Sigmoid colon (tissue), 7 donors: ENCODE data around the gene C1QTNF5. TPM values are rescaled to one million over a fixed set of nuclear protein-coding genes. Genes with fewer than 3 reads are reported as not detected.

Experiments used
- DNase-seq: peaks from one replicate; pipeline ENCODE4 v3.0.0-alpha.2; 2019
- H3K27ac ChIP-seq, 4 donors: fragments of 200-600 bp; sonication (generic); one replicate each; pipeline ENCODE4 v1.5.1; 2016 to 2019; ENCODE audit warnings: mild to moderate bottlenecking in 1 of 4
- H3K27me3 ChIP-seq, 3 donors: fragments of 200-600 bp; sonication (generic); one replicate each; pipeline ENCODE4 v1.5.1; 2019; ENCODE audit warnings: mild to moderate bottlenecking in 1 of 3
- H3K36me3 ChIP-seq, 4 donors: fragments of 200-600 bp; sonication (generic); one replicate each; pipeline ENCODE4 v1.5.1; 2016 to 2019
- H3K4me1 ChIP-seq, 4 donors: fragments of 200-600 bp; sonication (generic); one replicate each; pipeline ENCODE4 v1.5.1; 2017 to 2019
- H3K4me3 ChIP-seq, 4 donors: fragments of 200-600 bp; sonication (generic); one replicate each; pipeline ENCODE4 v1.5.1; 2017 to 2019; ENCODE audit warnings: mild to moderate bottlenecking in 2 of 4, moderate library complexity in 1 of 4
- H3K9me3 ChIP-seq, 4 donors: fragments of 200-600 bp in 3 of 4; sonication (generic) in 3 of 4; one replicate each; pipeline versions ENCODE4 v1.5.1 to v1.6.1; 2013 to 2019
- EP300 ChIP-seq, 4 donors: sonication (generic); formaldehyde crosslinking; IDR thresholded peaks; one replicate each; pipeline ENCODE4 v1.6.1; 2017; ENCODE audit warnings: antibody characterized with exemption in 4 of 4
- POLR2A ChIP-seq, 2 donors: fragments of 450-650 bp; IDR thresholded peaks; one replicate each; pipeline ENCODE4 v1.6.1; 2016; ENCODE audit warnings: antibody characterized with exemption in 2 of 2, mild to moderate bottlenecking in 2 of 2, moderate library complexity in 2 of 2
- POLR2AphosphoS5 ChIP-seq, 4 donors: sonication (generic); formaldehyde crosslinking; IDR thresholded peaks; one replicate each; pipeline ENCODE4 v1.6.1; 2017; ENCODE audit warnings: antibody characterized with exemption in 4 of 4
- WGBS, 2 donors: extraction: QIAGEN DNeasy Blood & Tissue Kit; methylation state at CpG; one replicate each; pipeline ENCODE4 v1.1.7; 2013; 5-methylcytosine and 5-hydroxymethylcytosine counted together
- intact Hi-C: fragments of 100-400 bp; cut with DNase I; formaldehyde crosslinking; loops from one replicate; pipeline ENCODE4 v1.15.1; 2023
- polyA plus RNA-seq, 3 donors: library from polyadenylated mRNA; stranded (reverse); fragments of 200-250 nt; gene quantifications; one replicate each; pipeline ENCODE4 v1.2.3, GENCODE V29; 2013
- total RNA-seq, 4 donors: library from RNA; depleted of rRNA; stranded (reverse); fragments of >200 nt; gene quantifications; one replicate each; pipeline ENCODE4 v1.1.0, GENCODE V29; 2016
- TF ChIP-seq, protein P1 (sequence below), 4 experiments: fragments of 450-650 bp in 3 of 4; fragments of 200-600 bp in 1 of 4; IDR thresholded peaks; one replicate each; pipeline ENCODE4 v1.5.1; 2016 to 2019; ENCODE audit warnings: antibody characterized with exemption in 4 of 4, mild to moderate bottlenecking in 3 of 4, moderate library complexity in 2 of 4
- donor health status: healthy with polysubstance abuse.
- donor health status: Bipolar disorder and iron deficiency.
- donor health status: healthy.

The C1QTNF5 gene
- total and polyA plus RNA-seq, 7 donors, result 4.9 to 35.2 (median 23.2) TPM

DNA sequence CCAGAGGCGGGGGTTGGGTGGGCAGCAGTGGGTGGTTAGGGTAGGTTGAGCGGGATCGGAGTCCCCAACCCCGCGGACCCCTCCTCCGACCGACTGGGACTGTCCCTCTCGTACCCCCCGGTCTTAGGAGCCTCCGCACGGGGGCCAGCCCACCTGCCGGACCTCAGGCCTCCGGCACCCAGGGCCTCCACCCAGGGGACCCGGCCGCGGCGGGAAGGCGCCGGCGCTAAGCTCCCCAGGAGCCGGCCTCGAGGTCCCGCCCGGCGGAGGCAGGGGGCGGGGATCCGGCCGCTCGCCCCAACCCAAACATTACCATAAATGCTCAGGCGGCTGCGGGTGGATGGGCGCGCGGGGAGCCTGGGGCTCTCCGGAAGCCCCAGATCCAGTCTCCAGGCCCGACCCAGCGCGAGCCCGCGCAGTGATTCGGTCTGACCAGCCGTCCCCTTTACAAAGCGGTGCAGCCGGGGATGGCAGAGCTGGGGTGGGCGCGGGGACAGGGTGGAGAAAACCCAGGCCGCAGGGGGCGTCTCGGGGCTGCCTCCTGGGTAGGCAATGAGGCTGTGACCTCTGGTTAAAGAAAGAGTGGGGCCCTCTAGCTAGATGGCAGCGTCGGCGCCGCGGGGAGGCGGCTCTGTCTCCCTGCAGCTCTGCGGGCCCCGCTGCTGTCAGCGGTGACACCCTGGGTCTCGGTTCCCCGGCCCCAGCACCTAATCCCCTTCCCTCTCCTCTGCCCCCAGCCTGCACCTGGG is 19.7 kb downstream of the C1QTNF5 start:
- TF ChIP-seq EP300 (IDR thresholded peaks at IDR 0.05) (no peak), POLR2AphosphoS5 (IDR thresholded peaks at IDR 0.05) (peak; percentile 79 to 94 (median 88)), POLR2A (IDR thresholded peaks at IDR 0.05) (peak; percentile 73 to 87)
- peak overlapping the region; percentile 44 to 53 (median 49) for H3K4me3 ChIP-seq
- peak; percentile 92 for DNase-seq
- peak overlapping the region; percentile 93 to 99 (median 96) for H3K27ac ChIP-seq
- WGBS, 2 donors, result 2% methylated on average over 60 of the region's 60 CpGs
- H3K27me3 ChIP-seq, result no peaks in the 10 kb centered on the region
- peaks cover 0 to 72% (median 62%) of the 10 kb centered on the region in 4 donors for H3K4me1 ChIP-seq
- H3K9me3 ChIP-seq, result no peaks in the 10 kb centered on the region
- intact Hi-C loops, result loop anchor here (2.0 kb wide), 1 partner anchor 152 kb away; the partner anchor contains the start of gene NLRX1
- H3K36me3 ChIP-seq, result no peaks in the 10 kb centered on the region

DNA sequence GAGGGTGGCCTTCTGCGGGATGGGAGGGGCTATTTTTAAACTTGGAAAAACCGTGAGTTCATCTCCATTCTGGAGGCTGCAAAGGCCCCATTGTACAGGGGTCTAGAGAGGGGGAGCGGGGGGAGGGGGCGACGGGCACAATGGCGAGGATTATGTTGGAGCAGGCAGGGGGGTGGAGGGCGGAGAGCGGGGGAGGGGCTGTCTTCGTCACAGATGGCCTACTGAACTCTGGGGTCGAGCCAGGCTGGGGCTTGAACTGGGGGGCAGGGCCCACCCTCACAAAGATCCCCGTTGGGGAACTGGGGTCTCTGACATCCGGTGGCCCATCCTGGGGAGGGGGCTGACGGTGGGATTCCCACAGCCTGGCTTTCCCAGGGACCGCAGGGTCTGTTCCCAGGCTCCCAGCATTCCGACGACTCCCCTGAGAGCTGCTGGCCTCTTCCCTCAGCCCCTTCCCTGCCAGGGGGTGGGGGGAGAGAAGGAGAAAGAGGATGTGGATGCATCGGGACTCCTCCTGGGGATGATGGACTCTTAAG is 20.4 kb downstream of the C1QTNF5 start:
- H3K36me3 ChIP-seq, result no peaks in the 10 kb centered on the region
- H3K9me3 ChIP-seq, result no peaks in the 10 kb centered on the region
- peaks cover 0 to 77% (median 65%) of the 10 kb centered on the region in 4 donors for H3K4me1 ChIP-seq
- peak overlapping the region; percentile 93 to 99 (median 96) for H3K27ac ChIP-seq
- H3K27me3 ChIP-seq, result no peaks in the 10 kb centered on the region
- WGBS, 2 donors, result 39 to 46% methylated on average over 17 of the region's 17 CpGs
- peak overlapping the region; percentile 44 to 53 (median 49) for H3K4me3 ChIP-seq
- peak; percentile 71 for DNase-seq
- intact Hi-C loops, result loop anchor here (2.0 kb wide), 1 partner anchor 152 kb away; the partner anchor contains the start of gene NLRX1
- TF ChIP-seq EP300 (IDR thresholded peaks at IDR 0.05) (no peak), POLR2A (IDR thresholded peaks at IDR 0.05) (no peak), POLR2AphosphoS5 (IDR thresholded peaks at IDR 0.05) (no peak)
- TF ChIP-seq, protein P1, sequence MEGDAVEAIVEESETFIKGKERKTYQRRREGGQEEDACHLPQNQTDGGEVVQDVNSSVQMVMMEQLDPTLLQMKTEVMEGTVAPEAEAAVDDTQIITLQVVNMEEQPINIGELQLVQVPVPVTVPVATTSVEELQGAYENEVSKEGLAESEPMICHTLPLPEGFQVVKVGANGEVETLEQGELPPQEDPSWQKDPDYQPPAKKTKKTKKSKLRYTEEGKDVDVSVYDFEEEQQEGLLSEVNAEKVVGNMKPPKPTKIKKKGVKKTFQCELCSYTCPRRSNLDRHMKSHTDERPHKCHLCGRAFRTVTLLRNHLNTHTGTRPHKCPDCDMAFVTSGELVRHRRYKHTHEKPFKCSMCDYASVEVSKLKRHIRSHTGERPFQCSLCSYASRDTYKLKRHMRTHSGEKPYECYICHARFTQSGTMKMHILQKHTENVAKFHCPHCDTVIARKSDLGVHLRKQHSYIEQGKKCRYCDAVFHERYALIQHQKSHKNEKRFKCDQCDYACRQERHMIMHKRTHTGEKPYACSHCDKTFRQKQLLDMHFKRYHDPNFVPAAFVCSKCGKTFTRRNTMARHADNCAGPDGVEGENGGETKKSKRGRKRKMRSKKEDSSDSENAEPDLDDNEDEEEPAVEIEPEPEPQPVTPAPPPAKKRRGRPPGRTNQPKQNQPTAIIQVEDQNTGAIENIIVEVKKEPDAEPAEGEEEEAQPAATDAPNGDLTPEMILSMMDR (IDR thresholded peaks at IDR 0.05), result no peak

DNA sequence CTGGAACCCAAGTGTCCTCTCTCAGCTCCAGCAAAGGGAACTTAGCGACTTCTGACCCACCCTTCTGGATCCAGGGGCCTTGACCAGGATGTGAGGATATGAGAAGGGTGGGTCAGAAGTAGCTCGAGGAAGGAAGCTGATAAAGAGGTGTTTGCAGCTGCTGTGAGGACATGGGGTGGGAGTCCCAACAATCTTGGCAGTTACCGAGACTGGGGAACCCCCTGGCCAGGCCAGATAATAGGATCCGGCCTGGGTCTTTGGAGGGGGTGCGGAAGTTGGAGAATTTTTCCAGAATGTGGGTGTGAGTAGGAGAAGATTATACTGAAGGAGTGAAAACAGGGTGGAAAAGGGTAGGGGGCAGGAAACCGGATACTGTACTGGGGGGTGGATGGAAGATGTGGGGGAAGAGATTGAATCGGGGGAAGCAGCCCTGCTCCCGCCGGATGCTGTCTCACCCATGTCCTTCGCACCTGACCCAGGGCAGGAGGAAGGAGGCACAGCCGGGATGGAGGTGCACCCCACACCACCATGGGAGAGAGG is 20.9 kb downstream of the C1QTNF5 start:
- Histone ChIP-seq H3K4me1 (peaks cover 0 to 82% (median 71%) of the 10 kb centered on the region in 4 donors), H3K4me3 (no peak overlapping the region), H3K9me3 (no peaks in the 10 kb centered on the region), H3K27ac (peak overlapping the region; percentile 93 to 99 (median 96)), H3K36me3 (peaks cover 0 to 3% (median 1%) of the 10 kb centered on the region in 4 donors), H3K27me3 (no peaks in the 10 kb centered on the region)
- intact Hi-C loops, result loop anchor here (2.0 kb wide), 1 partner anchor 151 kb away; the partner anchor contains the start of gene NLRX1
- WGBS, 2 donors, result 54 to 61% methylated on average over 11 of the region's 11 CpGs
- TF ChIP-seq POLR2AphosphoS5 (IDR thresholded peaks at IDR 0.05), result no peak
- TF ChIP-seq EP300 (IDR thresholded peaks at IDR 0.05), result no peak
- TF ChIP-seq, protein P1 (IDR thresholded peaks at IDR 0.05), result no peak
- no peak for TF ChIP-seq POLR2A (IDR thresholded peaks at IDR 0.05)
- DNase-seq, result no peak

DNA sequence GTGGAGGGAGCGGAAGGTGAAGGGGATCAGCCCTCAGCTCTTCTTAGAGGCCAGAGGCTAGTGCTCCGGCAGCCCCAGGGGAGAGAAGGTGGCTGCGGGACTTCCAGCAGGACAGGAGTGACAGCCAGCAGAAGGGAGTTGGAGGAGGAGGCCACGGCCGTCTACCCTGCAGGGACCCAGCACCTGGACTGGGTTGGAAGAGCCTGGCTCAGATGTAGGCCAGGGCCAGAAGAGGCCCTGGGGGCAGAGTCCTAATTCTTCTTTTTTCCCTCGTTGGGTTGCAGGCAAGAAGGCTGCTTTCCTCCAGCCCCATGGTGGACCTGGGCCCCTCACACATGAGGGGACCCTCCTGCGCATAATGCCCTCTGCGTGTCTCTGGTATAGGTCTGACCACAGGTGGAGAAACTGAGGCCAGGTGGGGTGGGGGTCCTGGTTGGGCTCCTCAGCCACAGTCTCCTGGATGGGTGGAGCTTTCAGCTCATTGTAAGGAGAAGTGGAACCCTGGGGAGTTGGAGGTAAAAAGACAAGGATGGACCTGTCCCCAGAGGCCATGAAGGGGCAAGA is 21.5 kb downstream of the C1QTNF5 start:
- intact Hi-C loops, result no loop called here
- no peak overlapping the region for H3K4me3 ChIP-seq

More for the DNA sequence above, 21.5 kb downstream of the C1QTNF5 start:
- no peak for DNase-seq
- peak overlapping the region; percentile 93 to 99 (median 96) for H3K27ac ChIP-seq
- no peaks in the 10 kb centered on the region for H3K27me3 ChIP-seq
- WGBS, 2 donors, result 76 to 83% methylated on average over 8 of the region's 8 CpGs
- no peaks in the 10 kb centered on the region for H3K9me3 ChIP-seq
- peaks cover 0 to 9% (median 4%) of the 10 kb centered on the region in 4 donors for H3K36me3 ChIP-seq
- TF ChIP-seq, protein P1 (IDR thresholded peaks at IDR 0.05), result no peak
- TF ChIP-seq POLR2AphosphoS5 (IDR thresholded peaks at IDR 0.05) (no peak), POLR2A (IDR thresholded peaks at IDR 0.05) (no peak), EP300 (IDR thresholded peaks at IDR 0.05) (no peak)
- H3K4me1 ChIP-seq, result peaks cover 0 to 87% (median 75%) of the 10 kb centered on the region in 4 donors
